Large intestine (tissue), 1 donor: ENCODE measurements around the gene CDKAL1. TPM values are rescaled to one million over a fixed set of nuclear protein-coding genes. Genes with fewer than 3 reads are reported as not detected.

ENCODE experiments used
- polyA plus RNA-seq: library from polyadenylated mRNA; unstranded; fragments of 120-200 nt; gene quantifications from one replicate; pipeline ENCODE4 v1.2.1, GENCODE V29; 2013

Gene CDKAL1
- polyA plus RNA-seq, 1 donor, result 10.3 TPM

Other genes with a start within 250 kb of the CDKAL1 start
- 17.9 TPM for gene E2F3, start 132.6 kb upstream of the CDKAL1 start, polyA plus RNA-seq